ENCODE data around the gene ZNF423. TPM values are rescaled to one million over a fixed set of nuclear protein-coding genes. Genes with fewer than 3 reads are reported as not detected.
"Not testable (repeated sequence)": the region's sequence is repeated elsewhere in the genome, so short reads cannot be mapped to it uniquely, and the experiment has no call there.

The ZNF423 gene
- polyA plus RNA-seq, 1 donor = 27.8 TPM

DNA sequence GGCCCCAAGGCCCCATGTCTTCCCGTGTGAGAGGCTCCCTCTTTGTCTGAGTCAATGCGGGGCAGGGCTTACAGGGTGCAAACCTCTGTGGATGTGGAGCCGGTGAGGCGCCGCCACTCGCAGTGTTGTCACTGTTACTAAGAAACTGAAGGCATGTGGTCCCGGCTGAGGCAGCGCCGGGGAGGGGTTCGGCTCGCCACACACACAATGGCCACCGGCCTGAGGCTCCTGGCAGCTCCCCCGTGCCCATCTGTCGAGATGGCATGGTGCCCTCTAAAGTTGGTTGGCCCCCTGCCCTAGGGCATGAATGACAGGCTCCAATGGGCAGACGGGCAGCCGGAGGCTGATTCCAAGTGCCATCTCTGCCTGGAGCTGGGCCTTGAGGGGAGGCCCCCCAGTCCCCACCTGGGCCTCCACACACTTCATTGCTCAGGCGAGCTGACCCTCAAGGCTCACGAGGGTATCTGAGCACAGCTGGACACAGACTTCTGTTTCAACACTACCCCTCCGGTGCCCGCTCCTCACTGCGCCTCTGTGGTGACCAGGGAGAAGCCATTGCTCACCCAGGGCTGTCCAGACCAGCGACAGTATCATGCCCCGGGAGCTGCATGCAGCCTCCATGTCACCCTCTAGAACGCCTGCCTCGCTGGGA lies 345.1 kb downstream of the ZNF423 start:
- DNase-seq = no peak

DNA sequence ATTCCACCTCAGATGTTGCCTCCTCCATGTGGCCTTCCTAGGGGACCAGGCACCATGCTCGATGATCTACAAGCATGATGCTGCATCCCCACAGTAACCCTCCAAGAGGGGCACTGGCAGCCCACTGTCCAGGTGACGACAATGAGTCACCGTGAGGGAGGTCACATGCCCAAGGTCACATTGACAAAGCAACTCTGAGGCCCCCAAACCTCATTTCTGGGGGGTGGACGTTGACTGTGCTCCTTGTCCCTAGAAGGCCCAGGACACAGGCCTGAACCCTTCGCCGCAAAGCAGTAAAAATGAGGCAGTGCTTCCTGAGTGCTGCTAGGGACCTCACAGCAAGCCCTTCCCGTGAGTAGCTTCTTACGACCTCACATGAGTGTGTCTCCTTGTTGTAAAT lies 345.8 kb downstream of the ZNF423 start:
- DNase-seq = no peak

DNA sequence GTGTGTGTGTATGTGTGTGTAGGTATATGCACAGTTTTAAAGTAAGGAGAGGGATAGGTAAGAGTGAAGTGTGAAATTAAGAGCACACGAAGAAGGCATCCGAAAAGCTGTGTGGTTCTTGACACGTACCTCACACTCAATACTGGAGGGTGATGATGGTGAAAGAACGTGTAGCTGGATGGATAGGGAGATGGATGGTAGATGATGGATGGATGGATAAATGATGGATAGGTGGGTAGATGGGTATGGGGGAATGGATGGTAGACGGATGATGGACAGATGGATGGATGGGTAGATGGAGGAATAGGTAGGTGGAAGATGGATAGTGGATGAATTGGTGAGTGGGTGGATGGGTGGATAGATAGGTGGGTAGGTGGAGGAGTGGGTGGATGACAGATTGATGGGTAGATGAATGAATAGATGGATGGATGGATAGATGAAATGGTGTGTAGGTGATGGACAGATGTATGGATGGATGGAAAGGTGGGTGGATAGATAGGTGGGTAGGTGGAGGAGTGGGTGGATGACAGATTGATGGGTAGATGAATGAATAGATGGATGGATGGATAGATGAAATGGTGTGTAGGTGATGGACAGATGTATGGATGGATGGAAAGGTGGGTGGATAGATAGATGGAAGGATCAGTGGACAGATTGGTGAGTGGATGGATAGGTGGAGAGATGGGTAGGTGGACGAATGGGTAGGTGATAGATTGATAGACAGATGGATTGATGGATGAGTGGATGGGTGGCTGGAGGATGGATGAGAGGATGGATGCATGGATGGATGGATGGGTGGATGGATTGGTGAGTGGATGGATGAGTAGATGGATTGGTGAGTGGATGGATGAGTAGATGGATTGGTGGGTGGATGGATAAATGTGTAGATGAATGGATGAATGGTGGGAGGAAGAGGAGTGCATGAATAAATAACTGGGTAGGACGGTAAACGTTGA lies 349.6 kb downstream of the ZNF423 start:
- DNase-seq = not testable (repeated sequence)

DNA sequence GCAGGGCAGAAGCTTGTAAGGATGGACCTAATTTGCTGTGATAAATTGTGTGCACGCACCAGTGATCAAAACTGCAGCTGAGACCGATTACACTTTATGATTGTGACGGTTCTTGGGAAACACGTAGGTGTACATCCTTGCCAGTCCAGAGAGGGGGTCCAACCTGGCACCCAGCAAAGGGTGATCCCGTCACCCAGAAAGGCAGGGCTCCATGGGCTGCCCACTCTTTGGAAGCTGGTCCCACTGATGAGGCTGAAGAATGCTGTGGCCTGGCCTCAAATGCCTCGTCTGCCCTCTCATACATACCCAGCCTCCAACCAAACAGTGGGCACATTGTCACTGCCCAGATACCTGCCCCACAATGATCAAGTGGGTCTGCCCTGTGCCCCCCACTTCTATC lies 350.4 kb downstream of the ZNF423 start:
- DNase-seq = no peak

DNA sequence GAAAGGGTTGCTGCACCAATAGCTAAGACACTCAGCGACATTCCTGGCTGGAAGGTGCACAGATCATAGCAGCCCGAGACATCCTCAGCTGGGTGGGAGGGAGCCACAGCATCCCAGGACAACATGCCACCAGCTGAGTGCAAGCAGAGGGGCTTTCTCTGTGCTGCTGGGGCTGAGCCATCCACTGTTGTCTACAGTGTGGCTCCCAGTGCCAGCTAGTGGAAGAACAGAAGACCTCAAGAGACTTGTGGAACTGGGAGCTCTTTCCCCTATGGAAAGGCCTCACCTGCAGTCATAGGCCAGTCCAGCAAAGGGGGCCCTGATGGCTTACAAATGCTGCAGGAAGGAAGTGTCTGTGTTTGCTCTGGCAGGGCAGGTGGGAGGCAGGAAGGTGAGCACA lies 351.3 kb downstream of the ZNF423 start:
- no peak for DNase-seq

DNA sequence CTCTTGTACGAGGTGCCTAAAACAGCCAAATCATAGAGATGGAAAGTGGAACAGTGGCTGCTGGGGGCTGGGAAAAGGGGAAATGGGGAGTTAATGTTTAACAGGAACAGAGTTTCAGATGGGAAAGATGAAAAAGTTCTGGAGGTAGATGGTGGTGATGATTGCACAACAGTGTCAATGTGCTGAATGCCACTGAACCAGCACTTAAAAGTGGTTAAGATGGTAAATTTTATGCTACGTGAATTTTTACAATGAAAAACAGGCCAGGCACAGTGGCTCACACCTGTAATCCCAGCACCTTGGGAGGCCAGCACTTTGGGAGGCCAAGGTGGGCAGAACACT lies 351.9 kb downstream of the ZNF423 start:
- DNase-seq = no peak

DNA sequence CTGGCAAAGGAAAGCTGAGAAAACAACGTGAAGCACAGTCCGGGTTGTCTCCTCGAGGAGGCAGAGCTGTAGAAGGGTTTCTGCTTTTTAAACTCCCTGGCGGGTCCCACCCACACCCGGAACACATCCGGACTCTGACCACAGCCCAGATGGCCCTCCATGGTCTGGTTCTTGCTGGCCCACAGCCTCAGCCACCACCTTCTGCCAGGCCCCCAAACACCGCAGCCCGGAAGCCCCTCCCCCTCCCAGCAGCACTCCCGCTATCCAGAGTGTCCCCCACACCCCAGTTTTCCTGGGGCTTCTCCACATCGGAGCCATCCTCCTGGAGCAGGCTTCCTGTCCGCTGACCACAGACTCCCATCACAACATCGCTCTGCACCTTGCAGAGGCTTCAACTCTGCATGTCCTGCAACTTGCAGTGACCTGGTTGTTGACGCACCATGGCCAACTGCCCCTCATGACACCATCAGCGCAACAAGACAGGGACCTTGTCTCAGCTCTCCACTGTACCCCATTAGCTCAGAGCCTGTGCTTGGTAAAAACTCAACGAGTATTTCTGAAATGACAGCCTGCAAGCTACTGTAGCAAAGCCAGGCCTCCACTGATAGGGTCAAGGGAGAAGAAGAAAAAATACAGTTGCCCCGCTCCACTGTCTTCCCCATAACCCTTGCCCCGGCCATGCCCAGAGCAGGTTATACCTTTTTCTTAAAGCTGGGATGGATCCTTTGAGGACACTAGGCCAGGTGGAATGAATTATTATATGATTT lies 352.5 kb downstream of the ZNF423 start:
- DNase-seq = no peak

DNA sequence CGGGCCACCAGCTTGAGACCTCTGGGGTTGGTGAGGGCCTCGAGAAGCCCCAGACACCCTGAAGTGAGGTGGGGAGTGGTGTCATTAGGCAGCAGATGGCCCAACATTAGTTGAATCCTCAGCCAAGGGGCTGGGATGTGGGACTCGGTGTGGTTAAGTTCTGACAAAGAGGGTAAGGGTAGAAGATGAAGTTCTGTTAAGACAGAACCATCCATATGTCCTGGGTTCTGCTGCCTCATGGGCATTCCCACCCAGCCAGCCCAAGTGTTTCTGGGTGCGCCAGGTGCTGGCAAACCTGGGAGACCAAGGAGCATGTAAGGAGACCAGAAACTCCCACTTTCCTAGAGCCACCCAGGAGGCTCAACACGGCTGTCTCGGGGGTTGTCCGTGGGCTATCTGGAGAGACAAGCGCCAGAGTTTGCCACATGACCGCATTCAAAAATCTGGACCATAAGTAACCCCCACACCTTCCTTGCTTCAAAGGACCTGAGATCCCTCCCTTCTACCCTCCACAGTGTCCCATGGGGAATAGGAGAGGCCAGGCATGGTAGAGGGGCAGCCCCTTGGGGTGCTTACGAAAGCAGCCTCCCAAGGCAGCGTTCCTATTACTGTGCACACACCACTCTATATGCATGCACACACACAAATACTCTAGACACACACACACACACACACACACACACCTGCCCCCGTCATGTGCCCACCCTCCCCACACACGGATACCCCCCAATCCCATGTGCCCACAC lies 353.6 kb downstream of the ZNF423 start:
- DNase-seq = no peak

DNA sequence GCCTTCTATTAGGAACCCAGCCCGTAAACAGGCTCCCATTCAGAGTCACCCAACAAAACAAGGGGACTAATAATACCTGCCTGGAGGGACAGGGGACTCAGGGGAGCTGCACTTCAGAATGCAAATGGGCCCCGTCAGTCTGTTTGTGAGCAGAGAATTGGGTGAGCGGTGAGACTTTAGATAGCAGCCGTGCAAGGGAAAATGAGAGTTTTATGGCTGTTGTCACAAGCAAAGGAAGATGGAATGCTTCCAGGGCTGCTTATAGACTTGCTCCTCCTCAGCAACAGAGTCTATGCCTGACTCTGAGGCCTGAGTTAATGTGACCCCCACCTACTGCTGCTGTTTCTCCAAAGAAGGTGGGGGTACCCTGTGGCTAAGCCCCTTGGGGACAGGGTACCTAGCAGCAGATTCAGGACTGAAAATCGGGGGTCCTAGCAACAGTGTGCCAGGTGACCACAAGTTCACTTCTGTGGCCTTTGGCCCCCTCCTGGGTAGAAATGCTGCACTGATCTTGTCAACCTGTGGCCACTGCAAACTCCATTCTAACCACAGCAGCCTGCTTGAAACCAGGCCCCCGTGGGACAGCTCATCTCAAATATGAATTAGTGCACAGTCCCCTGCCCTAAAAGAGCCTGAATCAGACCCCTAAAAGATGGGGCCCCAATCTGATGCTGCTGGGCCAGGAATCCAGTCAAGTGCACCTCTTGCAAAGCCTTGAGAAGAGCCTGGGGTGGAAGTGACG lies 355.9 kb downstream of the ZNF423 start:
- no peak for DNase-seq

DNA sequence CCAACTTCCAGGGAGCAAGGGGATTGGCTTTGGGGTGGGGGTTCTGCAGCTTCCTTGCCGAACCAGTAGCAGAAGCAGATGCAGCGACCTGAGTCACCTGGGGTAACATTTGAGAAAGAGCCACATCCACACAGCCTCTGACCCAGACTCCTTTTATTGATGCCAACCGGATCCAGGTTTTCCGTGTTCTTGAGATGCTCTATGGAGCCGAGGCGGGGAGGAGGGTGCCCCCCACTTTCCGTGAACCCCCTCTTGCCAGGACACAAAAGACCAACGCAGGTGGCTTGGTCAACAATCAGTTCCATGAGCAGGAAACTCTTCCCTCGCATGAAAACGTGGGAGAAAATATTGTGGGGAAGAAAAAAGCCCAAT lies 356.5 kb downstream of the ZNF423 start:
- DNase-seq = no peak

DNA sequence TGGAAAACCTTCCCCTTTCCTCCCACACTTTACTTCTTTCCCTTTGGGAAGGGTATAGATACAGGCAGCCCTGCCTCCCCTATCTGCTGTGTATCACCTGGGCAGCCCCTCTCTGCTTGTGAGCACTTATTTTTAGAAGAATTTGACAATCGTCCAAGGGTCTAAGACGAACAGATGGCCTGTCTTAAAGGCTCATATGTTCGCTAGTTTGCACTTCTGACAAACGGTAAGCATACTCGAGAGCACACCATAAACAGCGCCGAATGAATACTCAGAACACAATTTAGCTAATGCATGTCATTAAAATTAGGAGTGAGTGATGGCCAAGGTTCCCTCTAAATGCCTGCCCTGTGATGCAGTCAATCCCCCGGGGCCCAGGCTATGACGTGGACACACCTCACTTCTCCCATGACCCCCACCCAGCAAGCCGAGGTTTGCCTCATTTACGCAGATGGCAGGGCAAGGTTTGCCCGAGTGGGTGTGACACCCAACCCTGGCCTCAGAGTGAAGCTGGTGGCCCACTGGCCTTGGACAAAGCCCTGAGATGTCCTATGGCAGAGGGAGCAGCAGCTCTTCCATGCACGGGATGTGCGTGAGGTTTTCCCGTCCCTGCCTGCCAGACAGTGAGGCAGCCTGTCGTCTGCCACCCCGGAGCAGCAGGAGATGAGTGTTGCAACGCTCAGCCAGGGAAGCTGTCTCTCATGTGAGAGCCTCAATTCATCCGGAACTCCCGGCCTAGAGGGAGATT lies 357.1 kb downstream of the ZNF423 start:
- no peak for DNase-seq

DNA sequence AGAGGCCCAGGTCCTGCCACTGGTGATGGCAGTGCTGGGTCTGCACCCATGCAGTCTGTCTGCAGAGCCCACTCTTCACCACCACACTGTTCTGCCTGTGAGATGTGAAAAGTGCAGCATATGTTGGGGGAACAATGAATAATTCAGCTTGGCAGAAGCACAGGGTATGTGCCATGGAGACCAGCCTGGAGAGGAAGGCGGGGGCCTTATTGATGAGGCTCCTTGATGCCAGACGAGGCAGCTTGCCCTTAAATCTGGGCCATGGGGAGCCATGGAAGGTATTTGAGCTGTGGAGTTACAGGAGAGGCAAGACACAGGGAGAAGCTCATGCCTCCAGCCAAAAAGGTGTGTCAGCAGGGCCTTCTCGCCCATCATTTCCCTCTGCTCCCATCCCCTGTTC lies 357.6 kb downstream of the ZNF423 start:
- DNase-seq = no peak

DNA sequence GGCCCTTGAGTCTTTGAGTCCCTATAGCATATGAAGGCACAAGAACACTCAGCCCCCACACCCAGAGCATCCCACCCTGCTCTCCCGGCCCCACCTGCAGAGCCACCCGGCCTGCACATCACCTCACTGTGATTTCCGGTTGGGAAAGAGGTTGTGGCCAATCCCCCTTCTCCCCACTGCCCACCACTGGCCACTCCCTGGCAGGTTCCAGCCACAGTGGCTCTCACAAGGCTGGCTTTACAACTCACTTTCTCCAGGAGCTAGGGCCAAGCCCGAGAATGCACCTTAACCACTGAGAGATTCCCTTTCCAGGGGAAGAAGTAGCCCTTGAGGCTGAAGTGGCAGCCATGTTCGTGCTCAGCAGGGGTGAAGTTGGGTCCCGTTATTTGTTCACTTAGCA lies 358.4 kb downstream of the ZNF423 start:
- DNase-seq = no peak

DNA sequence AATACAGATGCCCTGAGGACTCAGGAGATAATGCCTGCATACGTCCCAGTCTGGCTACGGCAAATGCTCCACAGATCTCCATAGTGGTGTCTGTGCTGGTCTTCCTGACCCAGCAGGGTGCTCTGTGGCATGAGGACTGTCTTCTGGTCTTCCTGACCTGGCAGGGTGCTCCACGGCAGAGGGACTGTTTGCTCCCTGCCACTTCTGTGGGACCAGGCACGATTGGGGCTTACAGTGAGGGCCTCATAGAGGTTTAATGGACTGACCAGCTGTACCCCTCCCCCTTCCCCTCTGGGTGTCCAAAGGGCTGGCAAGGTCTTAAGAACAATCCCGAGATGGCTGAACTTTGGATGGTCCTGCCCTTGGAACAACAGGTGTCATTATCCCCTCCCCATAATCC lies 359.3 kb downstream of the ZNF423 start:
- no peak for DNase-seq

DNA sequence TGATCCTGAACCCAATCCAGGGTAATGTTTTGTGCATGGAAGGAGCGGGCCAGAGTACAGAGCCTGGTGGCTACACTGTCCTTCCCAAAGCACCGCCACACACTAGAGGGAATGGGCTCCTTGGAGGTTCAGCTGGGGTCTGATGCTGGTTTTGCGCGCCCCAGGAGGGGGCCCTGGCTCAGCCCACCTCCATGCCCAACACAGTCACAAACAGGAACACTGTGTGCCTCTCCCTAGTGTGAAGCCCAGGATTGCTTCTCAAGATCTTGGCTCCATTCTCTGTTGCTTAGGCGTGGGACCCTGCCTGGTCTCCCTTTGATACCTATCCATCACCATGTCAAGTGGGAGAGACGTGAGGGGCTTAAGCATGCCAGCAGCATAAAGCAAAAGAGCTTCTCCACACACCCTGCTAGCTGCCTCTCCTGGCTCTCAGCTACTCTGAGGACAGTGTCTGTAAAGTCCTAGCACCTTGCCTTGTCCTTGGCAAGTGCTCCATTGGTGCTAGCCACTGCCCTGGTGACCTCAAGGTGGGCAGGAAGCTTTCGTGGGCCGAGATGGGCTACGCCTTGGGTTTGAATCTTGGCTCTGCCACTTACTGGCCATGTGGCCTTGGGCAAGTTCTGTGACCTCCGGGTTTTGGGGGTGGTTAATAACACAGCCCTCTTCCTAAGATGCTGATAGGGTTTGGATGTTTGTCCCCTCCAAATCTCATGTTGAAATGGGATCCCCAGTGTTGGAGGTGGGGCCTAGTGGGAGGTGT lies 360.1 kb downstream of the ZNF423 start:
- DNase-seq = no peak

DNA sequence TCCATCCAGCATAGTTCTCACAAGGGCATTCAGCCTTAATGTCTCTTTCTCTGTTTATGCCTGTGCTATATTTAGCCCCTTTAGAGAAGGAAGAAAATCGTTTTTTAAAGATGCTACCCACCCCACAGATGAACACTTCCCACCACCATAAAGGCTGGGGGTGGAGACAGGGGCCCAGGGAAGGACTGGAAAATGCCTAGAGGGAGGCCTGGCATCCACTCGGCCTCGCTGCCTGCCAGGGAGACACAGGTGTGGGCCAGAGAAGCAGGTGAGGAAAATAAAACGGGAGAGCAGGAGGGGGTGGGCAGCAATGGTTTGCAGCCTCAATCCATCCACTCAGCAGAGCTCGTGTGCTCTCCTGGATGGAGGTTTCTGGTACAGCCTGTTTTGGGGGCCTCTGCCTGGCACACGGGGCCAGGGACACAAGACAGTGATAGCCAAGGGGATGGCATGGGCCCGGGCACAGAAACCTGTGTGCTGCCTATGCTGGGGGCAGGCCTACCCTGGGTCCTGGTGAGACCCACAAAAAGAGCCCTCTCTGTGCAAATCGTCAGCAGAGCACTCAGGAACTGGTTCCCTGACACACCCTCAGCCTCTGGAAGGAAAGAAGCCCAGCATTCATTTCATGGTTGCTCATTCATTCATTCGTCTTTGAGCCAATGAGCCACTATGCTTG lies 360.9 kb downstream of the ZNF423 start:
- DNase-seq = no peak

DNA sequence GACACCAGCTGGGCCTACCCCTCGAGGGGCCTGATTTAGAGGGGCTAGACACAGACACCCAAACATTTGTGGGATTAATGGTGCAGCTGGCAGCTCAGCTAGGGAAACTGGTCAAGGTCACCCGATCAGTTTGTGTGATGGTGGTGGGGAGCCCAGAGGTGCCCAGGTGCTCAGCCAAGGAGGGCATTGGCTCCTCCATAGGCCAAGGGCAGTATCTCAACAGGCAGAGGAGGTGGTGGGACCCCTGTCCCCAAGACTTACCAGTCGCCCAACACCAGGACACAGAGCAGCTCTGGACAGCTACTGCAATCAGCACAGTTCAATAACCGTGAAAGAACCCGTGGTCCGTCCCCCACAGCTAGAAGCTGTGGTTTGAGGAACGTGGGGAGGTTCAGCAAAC lies 361.4 kb downstream of the ZNF423 start:
- no peak for DNase-seq

DNA sequence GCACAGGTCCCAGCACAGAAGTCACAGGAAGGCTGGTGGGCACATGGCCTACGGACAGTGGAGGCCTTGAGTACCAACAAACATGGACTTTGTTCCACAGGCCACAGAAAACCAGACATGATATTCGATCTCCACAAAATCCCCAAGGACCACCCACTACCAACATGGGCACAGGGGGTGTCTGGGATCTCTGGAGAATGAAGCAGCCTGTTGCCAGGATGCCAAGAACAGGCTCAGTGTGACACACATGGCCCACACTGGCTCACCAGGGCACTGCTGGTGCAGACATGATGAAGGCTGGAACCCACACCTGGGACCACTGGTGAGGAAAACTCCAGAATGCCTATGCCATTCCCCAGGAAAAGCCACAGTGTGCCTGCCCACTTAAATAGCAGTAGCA lies 362.1 kb downstream of the ZNF423 start:
- no peak for DNase-seq

DNA sequence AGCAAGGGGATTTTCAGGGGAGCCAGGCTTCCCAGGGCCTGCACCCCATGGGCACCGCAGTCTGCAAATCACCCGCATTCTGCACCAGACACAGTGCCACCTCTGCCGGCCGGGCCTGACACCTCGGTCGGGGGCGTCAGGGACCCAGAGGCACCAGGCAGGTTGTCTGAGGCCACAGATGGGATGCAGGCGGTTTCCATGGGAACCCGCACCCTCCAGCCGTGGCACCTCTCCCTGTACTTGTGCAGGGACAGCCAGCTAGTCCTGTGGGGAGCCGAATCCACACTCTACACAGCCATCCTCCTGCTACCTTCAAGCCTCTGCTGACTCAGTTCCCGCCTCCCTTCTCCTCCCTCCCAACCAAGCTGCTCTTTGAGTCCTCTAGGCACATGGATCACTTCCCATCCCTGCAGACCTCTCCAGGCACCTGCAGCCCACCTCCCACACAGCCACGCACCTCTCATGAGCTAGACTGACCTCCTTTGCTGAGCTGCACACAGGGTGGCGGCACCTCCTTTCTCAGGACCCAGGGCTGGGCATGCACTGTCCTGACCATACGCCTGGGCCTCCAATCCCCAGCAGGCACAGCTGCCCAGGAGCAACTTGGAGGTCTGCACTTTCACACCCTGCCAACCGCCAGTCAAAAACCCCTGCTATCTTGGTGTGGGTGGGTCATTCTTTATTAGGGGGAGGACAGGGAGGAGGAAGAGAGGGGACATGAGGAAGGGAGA lies 362.9 kb downstream of the ZNF423 start:
- DNase-seq = no peak
